DLD1 (cell line): Measurements from ENCODE around the gene MS4A6E.

ENCODE experiments used
- in situ Hi-C: cut with HindIII; loops from 2 replicates; pipeline ENCODE4 v1.10.0; 2017; ENCODE audit warnings: low sequenced_read_pairs

Gene MS4A6E

DNA sequence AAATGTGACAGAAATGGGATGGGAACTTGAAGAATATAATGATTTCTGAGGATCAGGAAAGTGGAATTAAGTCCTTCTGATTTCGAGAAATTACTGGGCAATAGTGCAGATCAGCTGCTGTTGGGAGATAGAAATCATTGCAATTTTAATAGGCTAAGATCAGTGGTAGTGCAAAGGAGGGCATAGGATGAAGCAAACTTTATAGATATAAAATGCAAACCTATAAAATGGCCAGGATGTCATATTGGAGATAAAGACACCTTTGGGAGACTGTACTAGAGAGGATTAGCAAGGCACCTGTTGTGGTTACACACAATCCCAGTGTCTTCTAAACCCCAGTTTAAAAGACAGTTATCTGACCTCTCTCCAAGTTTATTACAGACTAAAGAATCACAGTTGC is 44.8 kb downstream of the MS4A6E start:
- in situ Hi-C loops = no loop called here

DNA sequence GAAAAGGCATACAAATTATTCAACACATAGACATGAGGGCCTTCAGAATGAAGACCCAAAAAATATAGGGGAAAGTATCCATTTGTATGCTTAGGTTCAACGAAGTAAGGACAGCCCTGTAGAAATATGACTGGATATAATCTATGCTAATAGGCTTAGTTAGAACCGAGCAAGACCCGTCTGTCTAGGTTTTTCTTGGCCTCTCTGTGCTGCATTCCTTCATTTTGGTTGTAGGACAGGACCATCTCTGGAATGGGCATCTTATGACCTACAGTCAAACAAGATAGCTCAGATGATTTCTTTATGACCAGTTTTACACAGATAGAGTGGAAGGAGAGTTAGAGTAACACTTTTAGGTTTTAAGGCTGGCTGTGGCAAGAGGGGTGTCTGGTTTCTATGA is 45.7 kb downstream of the MS4A6E start:
- in situ Hi-C loops = no loop called here

DNA sequence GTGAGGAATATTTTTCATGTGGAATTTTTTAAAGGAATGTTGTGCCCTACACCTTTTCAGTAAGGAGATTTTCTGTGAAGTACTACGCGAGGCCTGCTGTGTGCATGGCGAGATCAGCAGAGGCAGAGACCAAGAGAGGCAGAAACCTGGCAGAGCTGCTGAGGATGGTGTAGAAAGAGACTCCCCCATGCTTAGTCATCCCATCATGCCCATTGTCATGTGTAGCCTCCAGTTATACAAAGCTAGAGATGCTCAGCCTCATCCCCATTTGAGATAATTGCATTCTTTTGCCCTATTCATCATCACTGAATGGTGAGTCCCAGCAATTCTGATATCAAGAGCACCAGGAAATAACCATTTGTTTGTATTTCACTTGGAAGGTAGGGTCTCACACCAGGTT is 48.3 kb downstream of the MS4A6E start:
- in situ Hi-C loops = no loop called here

- in situ Hi-C loops = no loop called here
Measured at GRCh38 chr11:60376601-60377000, 49.5 kb downstream of the MS4A6E start.

- in situ Hi-C loops = no loop called here
Measured at GRCh38 chr11:60377401-60378136, 50.5 kb downstream of the MS4A6E start.

- in situ Hi-C loops = no loop called here
Measured at GRCh38 chr11:60378354-60378753, 51.3 kb downstream of the MS4A6E start, which contains the start of gene MS4A7. MS4A7 (plus strand) TSS chr11:60378532; CDS start chr11:60383142, 4,610 bp downstream.

DNA sequence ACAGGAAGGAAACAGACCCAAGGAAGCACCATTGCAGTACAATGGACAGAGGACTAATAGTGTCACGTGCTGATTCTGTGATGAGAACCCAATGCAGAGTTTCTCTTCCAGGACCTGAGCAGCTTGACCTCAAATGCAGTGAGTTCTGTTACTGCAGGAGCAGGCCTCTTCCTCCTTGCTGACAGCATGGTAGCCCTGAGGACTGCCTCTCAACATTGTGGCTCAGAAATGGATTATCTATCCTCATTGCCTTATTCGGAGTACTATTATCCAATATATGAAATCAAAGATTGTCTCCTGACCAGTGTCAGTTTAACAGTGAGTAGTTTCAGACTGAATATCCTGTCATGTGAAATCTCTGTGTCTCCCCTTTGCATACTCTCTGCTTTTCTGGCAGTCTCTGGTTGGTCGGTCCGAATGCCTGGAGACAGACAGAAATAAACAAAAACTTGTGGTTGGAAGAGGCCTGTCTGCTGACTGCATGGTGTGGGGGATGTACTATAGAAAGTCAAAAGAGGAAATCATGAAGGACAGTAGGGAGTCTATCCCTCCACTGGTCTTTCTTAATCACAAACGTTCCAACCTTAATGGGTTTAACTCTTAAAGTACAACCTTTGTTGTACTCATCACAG is 62.3 kb downstream of the MS4A6E start:
- in situ Hi-C loops = no loop called here

DNA sequence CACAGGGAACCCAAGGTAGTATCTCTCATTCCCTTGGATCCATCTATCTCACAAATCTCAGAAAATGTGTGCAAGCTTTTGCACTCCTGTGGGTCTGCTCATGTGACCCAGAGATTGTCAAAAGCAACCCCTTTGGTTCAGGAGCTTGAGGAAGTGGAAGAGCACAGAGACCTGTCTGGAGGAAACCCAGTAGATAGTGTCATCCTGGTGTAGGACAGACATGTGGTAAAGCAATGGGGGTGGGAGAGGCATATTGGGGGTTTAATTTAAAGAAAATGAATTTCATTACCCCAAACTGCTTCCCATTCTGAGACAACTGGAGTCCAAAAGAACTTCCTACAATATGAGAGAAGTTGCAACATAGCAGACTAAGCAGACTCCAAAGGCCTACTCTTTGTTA is 63.4 kb downstream of the MS4A6E start:
- in situ Hi-C loops = no loop called here
